ENCODE results near the gene RUFY3.
"Not testable (repeated sequence)": the region's sequence is repeated elsewhere in the genome, so short reads cannot be mapped to it uniquely, and the experiment has no call there.

RUFY3 gene

DNA sequence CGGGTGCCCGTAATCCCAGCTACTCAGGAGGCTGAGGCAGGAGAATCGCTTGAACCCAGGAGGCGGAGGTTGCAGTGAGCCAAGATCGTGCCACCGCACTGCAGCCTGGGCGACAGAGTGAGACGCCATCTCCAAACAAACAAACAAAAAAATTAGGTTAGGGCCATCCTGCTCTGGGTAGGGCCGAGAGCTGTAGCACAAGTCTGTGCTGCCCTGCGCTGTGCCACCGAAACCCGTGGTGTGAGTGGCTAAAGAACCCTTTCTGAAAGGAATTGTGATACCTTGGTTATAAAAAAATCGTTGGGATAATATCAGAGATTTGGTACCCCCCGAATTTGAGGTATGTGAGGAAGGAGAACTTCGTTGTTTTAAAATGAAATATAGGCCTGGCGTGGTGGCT is 118.9 kb downstream of the RUFY3 start:
- DNase-seq (ENCODE audit: low read depth in 2 of 2): not testable (repeated sequence)

DNA sequence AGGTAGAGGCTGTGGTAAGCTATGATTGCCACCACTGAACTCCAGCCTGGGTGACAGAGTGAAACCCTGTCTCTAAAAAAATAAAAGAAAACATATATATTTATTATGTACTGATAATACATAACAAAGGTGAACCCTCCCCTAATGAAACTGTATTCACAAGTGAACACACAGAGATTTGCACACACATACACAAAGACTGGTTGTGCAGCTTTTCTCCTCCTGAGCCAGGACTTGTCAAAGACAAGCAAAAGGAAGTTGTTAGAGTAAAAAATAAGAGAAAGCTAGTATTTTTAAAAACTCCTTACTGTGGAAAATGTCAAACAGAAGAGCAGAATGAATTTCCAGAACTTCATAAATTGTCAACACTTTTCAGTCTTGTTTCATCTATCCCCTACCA is 119.4 kb downstream of the RUFY3 start:
- no peak for DNase-seq (ENCODE audit: low read depth in 2 of 2)

DNA sequence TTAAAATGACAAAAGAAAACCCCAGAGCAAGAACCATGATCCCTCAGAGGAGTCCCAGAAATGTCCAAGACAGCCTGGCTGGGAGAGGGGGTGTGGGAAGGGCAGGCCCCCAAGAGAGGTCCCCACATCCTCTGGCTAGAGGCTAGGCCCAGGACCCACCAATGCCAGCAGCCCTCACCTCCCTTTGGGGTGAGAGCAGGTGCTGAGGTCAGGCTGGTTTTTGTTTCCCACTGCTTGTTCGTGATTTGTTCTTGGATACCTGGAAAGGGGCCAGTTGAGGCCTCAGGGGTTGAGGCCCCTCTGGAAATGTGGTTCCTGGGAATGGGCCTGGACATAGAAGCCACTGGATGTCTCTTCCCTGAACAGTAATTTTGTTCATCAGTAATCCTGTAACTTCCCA is 120.2 kb downstream of the RUFY3 start:
- no peak for DNase-seq (ENCODE audit: low read depth in 2 of 2)

DNA sequence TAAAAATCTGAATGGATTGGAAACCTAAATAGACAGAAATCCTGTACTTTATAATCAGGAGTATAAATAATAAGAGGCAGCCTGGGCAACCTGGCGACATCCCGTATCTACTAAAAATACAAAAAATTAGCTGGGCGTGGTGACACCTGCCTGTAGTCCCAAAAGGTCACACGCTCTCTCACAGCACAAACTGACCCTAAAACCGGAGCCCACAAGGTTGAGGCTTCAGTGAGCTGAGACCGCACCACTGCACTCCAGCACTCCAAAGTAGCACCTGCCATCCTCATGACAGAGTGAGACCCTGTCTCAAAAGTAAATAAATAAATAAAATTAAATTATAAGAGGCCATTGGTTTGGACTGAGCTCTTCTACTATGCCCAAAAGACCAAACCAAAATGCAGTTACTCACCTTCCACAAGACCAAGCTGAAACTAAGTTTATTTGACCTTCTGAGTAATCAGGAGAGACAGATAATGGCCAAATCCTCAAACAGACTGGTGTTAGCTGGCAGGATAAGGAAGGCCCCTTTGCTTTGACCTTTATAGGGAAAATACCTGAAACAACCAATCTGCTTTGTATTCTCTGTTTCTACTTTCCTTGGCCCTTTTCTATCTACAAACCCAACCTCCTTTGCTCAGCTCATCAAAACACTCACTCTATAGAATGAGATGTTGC is 121.1 kb downstream of the RUFY3 start:
- no peak for DNase-seq (ENCODE audit: low read depth in 2 of 2)

DNA sequence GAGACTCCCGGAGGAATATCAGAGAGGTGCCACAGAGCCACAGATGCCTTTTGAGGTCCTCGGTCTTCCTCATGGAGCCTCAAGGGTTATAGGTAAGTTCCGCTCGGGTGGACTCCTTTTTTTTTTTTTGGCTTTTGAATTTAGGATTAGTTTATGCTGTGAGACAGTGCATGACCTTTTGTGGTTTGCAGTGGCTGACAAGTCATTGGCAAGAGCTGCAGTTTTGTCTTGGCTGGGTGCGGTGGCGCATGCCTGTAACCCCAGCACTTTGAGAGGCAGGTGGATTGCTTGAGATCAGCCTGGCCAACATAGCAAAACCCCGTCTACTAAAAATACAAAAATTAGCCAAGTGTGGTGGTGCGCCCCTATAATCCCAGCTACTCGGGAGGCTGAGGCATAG is 122.4 kb downstream of the RUFY3 start:
- DNase-seq (ENCODE audit: low read depth in 2 of 2): no peak

DNA sequence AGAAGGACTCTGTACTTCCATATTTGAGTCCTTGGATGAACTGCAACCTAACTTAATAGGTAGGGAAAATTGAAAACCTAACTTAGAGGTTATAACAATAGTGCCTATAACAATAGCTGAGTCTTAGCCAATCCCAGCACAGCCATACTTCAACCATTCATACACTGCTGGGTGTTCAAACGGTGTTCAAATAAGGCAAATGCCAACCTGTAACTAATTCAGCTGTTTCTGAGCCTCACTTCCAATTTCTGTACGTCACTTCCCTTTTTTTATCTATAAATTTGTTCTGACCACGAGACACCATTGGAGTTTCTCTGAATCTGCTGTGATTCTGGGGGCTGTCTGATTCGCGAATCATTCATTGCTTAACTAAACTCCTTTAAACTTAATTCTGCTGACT is 127.5 kb downstream of the RUFY3 start:
- DNase-seq (ENCODE audit: low read depth in 2 of 2): no peak

DNA sequence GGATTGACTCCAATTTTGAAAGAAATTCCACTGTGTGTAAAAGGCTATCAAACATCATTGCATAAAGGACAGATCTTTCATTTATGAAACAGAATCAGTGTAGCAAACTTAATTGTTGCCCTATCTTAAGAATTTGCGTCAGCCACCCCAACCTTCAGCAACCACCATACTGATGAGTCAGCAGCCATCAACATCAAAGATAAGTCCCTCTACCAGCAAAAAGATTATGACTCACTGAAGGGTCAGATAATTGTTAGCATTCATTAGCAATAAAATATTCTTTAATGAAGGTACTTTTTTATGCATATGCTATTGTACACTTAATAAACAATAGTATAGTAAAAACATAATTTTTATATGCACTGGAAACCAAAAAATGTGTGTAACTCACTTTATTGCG is 133.7 kb downstream of the RUFY3 start:
- DNase-seq (ENCODE audit: low read depth in 2 of 2): no peak
